Body of pancreas (tissue), 4 donors: ENCODE results near the gene SFXN1. TPM values are rescaled to one million over a fixed set of nuclear protein-coding genes. Genes with fewer than 3 reads are reported as not detected.

Source experiments
- ATAC-seq: fragments of 150-250 bp; one replicate; pipeline ENCODE4 v1.9.1; 2016
- DNase-seq, 4 donors: peaks; one replicate each; pipeline ENCODE4 v3.0.0-alpha.2; 2019
- H3K27ac ChIP-seq, 4 donors: fragments of 200-600 bp; sonication (generic); 1 replicate in 3 of 4; 2 replicates in 1 of 4; pipeline versions ENCODE4 v1.5.1 to v1.6.1; 2016 to 2019; ENCODE audit warnings: mild to moderate bottlenecking in 1 of 4, mixed read lengths in 1 of 4, moderate library complexity in 1 of 4
- H3K27me3 ChIP-seq, 2 donors: fragments of 200-600 bp; sonication (generic); one replicate each; pipeline ENCODE4 v1.6.0; 2016; ENCODE audit warnings: mild to moderate bottlenecking in 1 of 2
- H3K36me3 ChIP-seq, 2 donors: fragments of 200-600 bp; sonication (generic); replicated peaks in 1 of 2; 2 replicates each; pipeline ENCODE4 v1.5.1; 2016; ENCODE audit warnings: low read depth in 2 of 2; ENCODE audit not compliant: insufficient read depth in 1 of 2
- H3K4me1 ChIP-seq: fragments of 200-600 bp; sonication (generic); one replicate; pipeline ENCODE4 v1.6.0; 2016
- H3K4me3 ChIP-seq, 2 donors: fragments of 200-600 bp; sonication (generic); 1 replicate in 1 of 2; 2 replicates in 1 of 2; pipeline ENCODE4 v1.5.1; 2016 to 2019
- H3K9me3 ChIP-seq, 3 donors: fragments of 200-600 bp; sonication (generic); 1 replicate in 2 of 3; 2 replicates in 1 of 3; pipeline ENCODE4 v1.5.1; 2016
- CTCF ChIP-seq, 7 experiments: fragments of 450-650 bp in 4 of 7; fragments of 200-600 bp in 3 of 7; sonication (generic) in 3 of 7; IDR thresholded peaks; one replicate each; pipeline ENCODE4 v1.5.1; 2016 to 2019; ENCODE audit warnings: antibody characterized with exemption in 7 of 7
- POLR2A ChIP-seq, 3 donors: fragments of 450-650 bp; IDR thresholded peaks; one replicate each; pipeline ENCODE4 v1.6.1; 2016; ENCODE audit warnings: antibody characterized with exemption in 3 of 3, mild to moderate bottlenecking in 2 of 3
- WGBS, 2 donors: methylation state at CpG; one replicate each; pipeline ENCODE4 v1.1.5; 2017; 5-methylcytosine and 5-hydroxymethylcytosine counted together
- intact Hi-C: fragments of 100-400 bp; cut with DNase I; formaldehyde crosslinking; loops from one replicate; pipeline ENCODE4 v1.15.1; 2023
- total RNA-seq, 2 donors: library from RNA; depleted of rRNA; stranded (reverse); fragments of >200 nt; gene quantifications; one replicate each; pipeline ENCODE4 v1.1.0, GENCODE V29; 2016

SFXN1 gene
- total RNA-seq, 2 donors from 2014 or later: 11.7 to 29.3 TPM

- 42% methylated on average over 11 of the region's 11 CpGs for WGBS, 2 donors
- intact Hi-C loops: no loop called here
- peak; percentile 51 to 59 (median 56) for DNase-seq
Measured at GRCh38 chr5:175464074-175464941, 14.1 kb upstream of the SFXN1 start.

GRCh38 chr5:175464942-175465233 is 13.5 kb upstream of the SFXN1 start:
- intact Hi-C loops: no loop called here
- H3K9me3 ChIP-seq: no peaks in the 10 kb centered on the region
- H3K27me3 ChIP-seq: no peaks in the 10 kb centered on the region
- TF ChIP-seq CTCF (IDR thresholded peaks at IDR 0.05) (no peak), POLR2A (IDR thresholded peaks at IDR 0.05) (no peak)
- ATAC-seq (no peak), DNase-seq (no peak)
- H3K36me3 ChIP-seq: no peaks in the 10 kb centered on the region
- 1 to 2% methylated on average over 3 of the region's 3 CpGs for WGBS, 2 donors
- no peak overlapping the region for H3K27ac ChIP-seq
- H3K4me3 ChIP-seq: no peak overlapping the region
- no peaks in the 10 kb centered on the region for H3K4me1 ChIP-seq

More at GRCh38 chr5:175464074-175464941, 14.1 kb upstream of the SFXN1 start:
- Histone ChIP-seq H3K27me3 (no peaks in the 10 kb centered on the region), H3K4me3 (no peak overlapping the region), H3K9me3 (no peaks in the 10 kb centered on the region), H3K27ac (no peak overlapping the region), H3K36me3 (no peaks in the 10 kb centered on the region), H3K4me1 (no peaks in the 10 kb centered on the region)
- TF ChIP-seq POLR2A (IDR thresholded peaks at IDR 0.05): no peak
- peak; percentile 37 to 73 (median 66) for TF ChIP-seq CTCF (IDR thresholded peaks at IDR 0.05)
- ATAC-seq: peak; percentile 73

- ATAC-seq (no peak), DNase-seq (no peak)
- Histone ChIP-seq H3K9me3 (no peaks in the 10 kb centered on the region), H3K27ac (no peak overlapping the region), H3K36me3 (no peaks in the 10 kb centered on the region), H3K27me3 (no peaks in the 10 kb centered on the region), H3K4me1 (no peaks in the 10 kb centered on the region), H3K4me3 (no peak overlapping the region)
- TF ChIP-seq POLR2A (IDR thresholded peaks at IDR 0.05): no peak
- no peak for TF ChIP-seq CTCF (IDR thresholded peaks at IDR 0.05)
- intact Hi-C loops: no loop called here
- 7 to 23% methylated on average over 3 of the region's 3 CpGs for WGBS, 2 donors
Measured at GRCh38 chr5:175465282-175465681, 13.1 kb upstream of the SFXN1 start.

- DNase-seq: peak in 1 of 4 donors; percentile 27
- WGBS, 2 donors: 44 to 52% methylated on average over 5 of the region's 5 CpGs
- no peaks in the 10 kb centered on the region for H3K36me3 ChIP-seq
- H3K27me3 ChIP-seq: no peaks in the 10 kb centered on the region
- intact Hi-C loops: no loop called here
- no peaks in the 10 kb centered on the region for H3K9me3 ChIP-seq
- TF ChIP-seq CTCF (IDR thresholded peaks at IDR 0.05) (no peak), POLR2A (IDR thresholded peaks at IDR 0.05) (no peak)
- no peak overlapping the region for H3K27ac ChIP-seq
- no peaks in the 10 kb centered on the region for H3K4me1 ChIP-seq
- no peak overlapping the region for H3K4me3 ChIP-seq
- ATAC-seq: peak; percentile 12
Measured at GRCh38 chr5:175466700-175467318, 11.6 kb upstream of the SFXN1 start.
